H9 (cell line): Measurements from ENCODE around the gene ACOXL. TPM values are rescaled to one million over a fixed set of nuclear protein-coding genes. Genes with fewer than 3 reads are reported as not detected.

Source experiments
- DNase-seq: peaks from one replicate; pipeline ENCODE4 v3.0.0-alpha.2; 2017
- H2AFZ ChIP-seq: one replicate; pipeline ENCODE4 v1.6.1; 2013; ENCODE audit warnings: mild to moderate bottlenecking, low read length, control low read depth, moderate library complexity
- H2AK5ac ChIP-seq: 2 replicates; pipeline ENCODE4 v1.6.1; 2013; ENCODE audit warnings: low read length, control low read depth, mixed read lengths; ENCODE audit not compliant: insufficient read length
- H2BK120ac ChIP-seq: one replicate; pipeline ENCODE4 v1.6.1; 2013; ENCODE audit warnings: low read depth, mild to moderate bottlenecking, low read length, control low read depth, inconsistent platforms; ENCODE audit not compliant: poor library complexity, severe bottlenecking
- H2BK12ac ChIP-seq: 2 replicates; pipeline ENCODE4 v1.6.1; 2013; ENCODE audit warnings: low read length, control low read depth, mixed read lengths, low read depth; ENCODE audit not compliant: insufficient read length
- H2BK15ac ChIP-seq: 2 replicates; pipeline ENCODE4 v1.6.1; 2013; ENCODE audit warnings: low read depth, low read length, control low read depth
- H2BK20ac ChIP-seq: one replicate; pipeline ENCODE4 v1.6.1; 2013; ENCODE audit warnings: low read depth, mild to moderate bottlenecking, low read length, control low read depth, inconsistent platforms; ENCODE audit not compliant: poor library complexity, severe bottlenecking
- H2BK5ac ChIP-seq: 2 replicates; pipeline ENCODE4 v1.6.1; 2013; ENCODE audit warnings: low read length, control low read depth, mixed read lengths; ENCODE audit not compliant: insufficient read length
- H3K14ac ChIP-seq: 2 replicates; pipeline ENCODE4 v1.6.1; 2013; ENCODE audit warnings: low read length, control low read depth; ENCODE audit not compliant: insufficient read depth
- H3K18ac ChIP-seq: 2 replicates; pipeline ENCODE4 v1.6.1; 2013; ENCODE audit warnings: low read depth, mild to moderate bottlenecking, mixed read lengths, low read length, control low read depth; ENCODE audit not compliant: insufficient read length
- H3K23ac ChIP-seq: 2 replicates; pipeline ENCODE4 v1.6.1; 2013; ENCODE audit warnings: low read length, control low read depth, mixed read lengths, low read depth; ENCODE audit not compliant: insufficient read length
- H3K23me2 ChIP-seq: 2 replicates; pipeline ENCODE4 v1.6.1; 2013; ENCODE audit warnings: low read depth, mild to moderate bottlenecking, mixed read lengths, low read length, control low read depth; ENCODE audit not compliant: insufficient read length, poor library complexity, severe bottlenecking
- H3K27ac ChIP-seq: 2 replicates; pipeline ENCODE4 v1.5.1; 2013; ENCODE audit warnings: low read length, control low read depth, mixed read lengths, low read depth; ENCODE audit not compliant: insufficient read length
- H3K27me3 ChIP-seq: 2 replicates; pipeline ENCODE4 v1.6.1; 2013; ENCODE audit warnings: low read length, control low read depth, inconsistent platforms; ENCODE audit not compliant: insufficient read depth
- H3K4ac ChIP-seq: 2 replicates; pipeline ENCODE4 v1.6.1; 2013; ENCODE audit warnings: low read depth, mild to moderate bottlenecking, control low read depth, inconsistent platforms, low read length, moderate library complexity
- H3K4me1 ChIP-seq: 2 replicates; pipeline ENCODE4 v1.6.1; 2013; ENCODE audit warnings: low read length, control low read depth, inconsistent platforms; ENCODE audit not compliant: insufficient read depth
- H3K4me2 ChIP-seq: 2 replicates; pipeline ENCODE4 v1.6.1; 2013; ENCODE audit warnings: low read length, control low read depth, mixed read lengths; ENCODE audit not compliant: insufficient read length, insufficient read depth
- H3K56ac ChIP-seq: 2 replicates; pipeline ENCODE4 v1.6.1; 2013; ENCODE audit warnings: low read depth, mild to moderate bottlenecking, mixed read lengths, low read length, control low read depth; ENCODE audit not compliant: insufficient read length
- H3K79me1 ChIP-seq: 2 replicates; pipeline ENCODE4 v1.6.1; 2013; ENCODE audit warnings: low read depth, mild to moderate bottlenecking, moderate library complexity, low read length, control low read depth, inconsistent platforms; ENCODE audit not compliant: insufficient read depth, poor library complexity, severe bottlenecking
- H3K79me2 ChIP-seq: 2 replicates; pipeline ENCODE4 v1.6.1; 2013; ENCODE audit warnings: low read length, control low read depth, inconsistent platforms; ENCODE audit not compliant: insufficient read depth
- H3K9ac ChIP-seq: 2 replicates; pipeline ENCODE4 v1.6.1; 2013; ENCODE audit warnings: low read length, control low read depth, mixed read lengths; ENCODE audit not compliant: insufficient read length; ENCODE audit errors: extremely low read depth
- H3K9me3 ChIP-seq: one replicate; pipeline ENCODE4 v1.6.1; 2013; ENCODE audit warnings: low read depth, low read length, inconsistent platforms; ENCODE audit not compliant: control insufficient read depth
- H3T11ph ChIP-seq: one replicate; pipeline ENCODE4 v1.6.1; 2013; ENCODE audit warnings: mild to moderate bottlenecking, low read length, control low read depth, inconsistent platforms
- H4K20me1 ChIP-seq: one replicate; pipeline ENCODE4 v1.6.1; 2013; ENCODE audit not compliant: control insufficient read depth, insufficient read length, insufficient read depth
- H4K5ac ChIP-seq: 2 replicates; pipeline ENCODE4 v1.6.1; 2013; ENCODE audit warnings: low read depth, mild to moderate bottlenecking, mixed read lengths, low read length, control low read depth; ENCODE audit not compliant: insufficient read length
- H4K8ac ChIP-seq: replicated peaks from 2 replicates; pipeline ENCODE4 v1.6.1; 2013; ENCODE audit warnings: low read length, control low read depth, mixed read lengths, low read depth; ENCODE audit not compliant: insufficient read length
- H4K91ac ChIP-seq: 2 replicates; pipeline ENCODE4 v1.6.1; 2013; ENCODE audit warnings: low read depth, mild to moderate bottlenecking, moderate library complexity, mixed read lengths, low read length, control low read depth; ENCODE audit not compliant: insufficient read length
- H3K27ac Mint-ChIP-seq, 3 experiments: 2 replicates in 2 of 3; 3 replicates in 1 of 3; pipeline ENCODE4 v1.8.0; 2020 to 2021; ENCODE audit warnings: mixed read lengths in 3 of 3, mild to moderate bottlenecking in 1 of 3, moderate library complexity in 1 of 3
- H3K27me3 Mint-ChIP-seq: 2 replicates; pipeline ENCODE4 v1.8.0; 2021; ENCODE audit warnings: low read depth, mild to moderate bottlenecking, moderate library complexity, mixed read lengths
- H3K36me3 Mint-ChIP-seq, 3 experiments: 2 replicates in 2 of 3; 3 replicates in 1 of 3; pipeline ENCODE4 v1.8.0; 2020 to 2021; ENCODE audit warnings: low read depth in 3 of 3, mixed read lengths in 3 of 3; ENCODE audit not compliant: insufficient read depth in 1 of 3
- H3K4me1 Mint-ChIP-seq, 2 experiments: 2 replicates each; pipeline ENCODE4 v1.8.0; 2020; ENCODE audit warnings: mixed read lengths in 2 of 2
- H3K4me3 Mint-ChIP-seq, 2 experiments: 2 replicates in 1 of 2; 3 replicates in 1 of 2; pipeline ENCODE4 v1.8.0; 2020 to 2021; ENCODE audit warnings: mild to moderate bottlenecking in 2 of 2, mixed read lengths in 2 of 2, moderate library complexity in 1 of 2
- H3K9me3 Mint-ChIP-seq, 2 experiments: 2 replicates in 1 of 2; 3 replicates in 1 of 2; pipeline ENCODE4 v1.8.0; 2020; ENCODE audit warnings: mild to moderate bottlenecking in 2 of 2, mixed read lengths in 2 of 2, moderate library complexity in 1 of 2
- CTCF ChIP-seq: fragments of 200-600 bp; sonication (generic); conservative IDR thresholded peaks from 3 replicates; pipeline ENCODE4 v1.8.0; 2021; ENCODE audit warnings: antibody characterized with exemption, mild to moderate bottlenecking
- WGBS: extraction: QIAGEN DNeasy Blood & Tissue Kit; methylation state at CpG from one replicate; pipeline ENCODE4 v1.1.7; 2013; ENCODE audit warnings: missing lambda C conversion rate, low lambda C conversion rate, mixed read lengths; ENCODE audit not compliant: insufficient read length; ENCODE audit errors: extremely low coverage; 5-methylcytosine and 5-hydroxymethylcytosine counted together
- total RNA-seq: library from RNA; stranded (reverse); gene quantifications from 2 replicates; pipeline ENCODE4 v1.2.1, GENCODE V29; 2021

ACOXL gene
- total RNA-seq, 1 experiment from 2014 or later, result 37.6 TPM

GRCh38 chr2:111164078-111164477 is 431.7 kb downstream of the ACOXL start:
- Mint-ChIP-seq H3K9me3 (no peaks in the 10 kb centered on the region), H3K27ac (peak overlapping the region in 2 of 3 experiments; percentile 15 to 87; a peak in 4 of 7 replicates)

More at GRCh38 chr2:111164078-111164477, 431.7 kb downstream of the ACOXL start:
- no peaks in the 10 kb centered on the region for H3K79me1 ChIP-seq
- no peak overlapping the region for H2BK12ac ChIP-seq
- H2AK5ac ChIP-seq, result no peak overlapping the region
- Mint-ChIP-seq H3K27me3 (no peaks in the 10 kb centered on the region; the same call in 1 of the 2 replicates), H3K4me3 (no peak overlapping the region; a peak in 3 of 5 replicates), H3K36me3 (peaks cover 15 to 57% (median 47%) of the 10 kb centered on the region in 3 experiments; a peak in 6 of 7 replicates), H3K4me1 (peaks cover 36 to 40% of the 10 kb centered on the region in 2 experiments)
- H2BK20ac ChIP-seq, result no peak overlapping the region
- no peak overlapping the region for H3K9ac ChIP-seq
- H4K91ac ChIP-seq, result no peak overlapping the region
- no peak overlapping the region for H2AFZ ChIP-seq
- no peak overlapping the region for H3K56ac ChIP-seq
- WGBS, result no CpG with 5 or more reads among the region's 12 CpGs
- H4K8ac ChIP-seq, result no peak overlapping the region
- no peak overlapping the region for H2BK5ac ChIP-seq
- no peak overlapping the region for H3K4ac ChIP-seq
- no peaks in the 10 kb centered on the region for H3K79me2 ChIP-seq
- no peak overlapping the region for H3T11ph ChIP-seq
- H3K9me3 ChIP-seq, result no peaks in the 10 kb centered on the region
- H3K18ac ChIP-seq, result no peak overlapping the region
- H4K5ac ChIP-seq, result no peak overlapping the region
- peak overlapping the region; percentile 24 for H3K4me2 ChIP-seq
- no peaks in the 10 kb centered on the region for H4K20me1 ChIP-seq
- DNase-seq, result no peak
- H3K23me2 ChIP-seq, result no peaks in the 10 kb centered on the region
- no peak for TF ChIP-seq CTCF
- H3K14ac ChIP-seq, result no peak overlapping the region
- H3K4me1 ChIP-seq, result peaks cover 5% of the 10 kb centered on the region
- no peak overlapping the region for H2BK15ac ChIP-seq
- H3K27me3 ChIP-seq, result no peaks in the 10 kb centered on the region
- H3K27ac ChIP-seq, result no peak overlapping the region
- no peak overlapping the region for H3K23ac ChIP-seq
- H2BK120ac ChIP-seq, result no peak overlapping the region
